KOPT-K1 (cell line): Measurements from ENCODE around the gene AIPL1.

Experiments
- H3K27ac ChIP-seq: fragments of 200-600 bp; sonication (generic); 2 replicates; pipeline ENCODE4 v1.5.1; 2016; ENCODE audit warnings: antibody characterized with exemption, mild to moderate bottlenecking, low read depth, low read length; ENCODE audit not compliant: poor library complexity, severe bottlenecking
- H3K36me3 ChIP-seq: fragments of 200-600 bp; sonication (generic); 2 replicates; pipeline ENCODE4 v1.5.1; 2017; ENCODE audit warnings: antibody characterized with exemption, mild to moderate bottlenecking, low read length, moderate library complexity; ENCODE audit not compliant: insufficient read depth
- H3K9me3 ChIP-seq: fragments of 200-600 bp; sonication (generic); 2 replicates; pipeline ENCODE4 v1.5.1; 2017; ENCODE audit warnings: antibody characterized with exemption, low read length, mild to moderate bottlenecking; ENCODE audit not compliant: insufficient read depth, poor library complexity, severe bottlenecking

The AIPL1 gene

GRCh38 chr17:6386041-6386630 is 48.8 kb downstream of the AIPL1 start:
- no peaks in the 10 kb centered on the region for H3K9me3 ChIP-seq
- H3K36me3 ChIP-seq, result no peaks in the 10 kb centered on the region
- H3K27ac ChIP-seq, result no peak overlapping the region

GRCh38 chr17:6384481-6384880 is 50.4 kb downstream of the AIPL1 start:
- Histone ChIP-seq H3K36me3 (no peaks in the 10 kb centered on the region), H3K9me3 (peaks cover 10% of the 10 kb centered on the region), H3K27ac (no peak overlapping the region)

GRCh38 chr17:6381526-6382465 is 53.1 kb downstream of the AIPL1 start:
- H3K36me3 ChIP-seq, result no peaks in the 10 kb centered on the region
- H3K9me3 ChIP-seq, result peaks cover 15% of the 10 kb centered on the region
- no peak overlapping the region for H3K27ac ChIP-seq

GRCh38 chr17:6380915-6381438 is 53.9 kb downstream of the AIPL1 start:
- no peak overlapping the region for H3K27ac ChIP-seq
- peaks cover 15% of the 10 kb centered on the region for H3K9me3 ChIP-seq
- no peaks in the 10 kb centered on the region for H3K36me3 ChIP-seq

- Histone ChIP-seq H3K36me3 (no peaks in the 10 kb centered on the region), H3K9me3 (peaks cover 15% of the 10 kb centered on the region), H3K27ac (no peak overlapping the region)
Measured at GRCh38 chr17:6377906-6378305, 57.0 kb downstream of the AIPL1 start.

- no peaks in the 10 kb centered on the region for H3K36me3 ChIP-seq
- no peak overlapping the region for H3K27ac ChIP-seq
- peaks cover 15% of the 10 kb centered on the region for H3K9me3 ChIP-seq
Measured at GRCh38 chr17:6376931-6377361, 58.0 kb downstream of the AIPL1 start.

- H3K36me3 ChIP-seq, result no peaks in the 10 kb centered on the region
- no peak overlapping the region for H3K27ac ChIP-seq
- H3K9me3 ChIP-seq, result peaks cover 6% of the 10 kb centered on the region
Measured at GRCh38 chr17:6374761-6375312, 60.1 kb downstream of the AIPL1 start.

- Histone ChIP-seq H3K27ac (no peak overlapping the region), H3K36me3 (no peaks in the 10 kb centered on the region), H3K9me3 (peaks cover 5% of the 10 kb centered on the region)
Measured at GRCh38 chr17:6374271-6374691, 60.6 kb downstream of the AIPL1 start.
